Hematopoietic multipotent progenitor cell (in vitro differentiated cells): ENCODE data around the gene EVI5. TPM values are rescaled to one million over a fixed set of nuclear protein-coding genes. Genes with fewer than 3 reads are reported as not detected.
"Not testable (repeated sequence)": the region's sequence is repeated elsewhere in the genome, so short reads cannot be mapped to it uniquely, and the experiment has no call there.

Experiments used
- DNase-seq, 3 donors: peaks; one replicate each; pipeline ENCODE4 v3.0.0-alpha.2; 2011 to 2015; ENCODE audit warnings: low read depth in 2 of 3, low spot score in 2 of 3
- total RNA-seq: library from RNA; depleted of rRNA; stranded (reverse); fragments of >200 nt; gene quantifications from one replicate; pipeline ENCODE4 v1.2.3, GENCODE V29; 2012

The EVI5 gene
- total RNA-seq, 1 donor, result 6.5 TPM

GRCh38 chr1:92701147-92701546 is 83.8 kb downstream of the EVI5 start:
- no peak for DNase-seq

GRCh38 chr1:92698932-92699331 is 86.0 kb downstream of the EVI5 start:
- no peak for DNase-seq

GRCh38 chr1:92695104-92695503 is 89.8 kb downstream of the EVI5 start:
- no peak for DNase-seq

GRCh38 chr1:92691925-92692324 is 93.0 kb downstream of the EVI5 start:
- peak in 1 of 3 donors; percentile 28 for DNase-seq

- no peak for DNase-seq
Observed at GRCh38 chr1:92690212-92690906, 94.5 kb downstream of the EVI5 start.

GRCh38 chr1:92679980-92680379 is 104.9 kb downstream of the EVI5 start:
- DNase-seq, result no peak

GRCh38 chr1:92663775-92664174 is 121.1 kb downstream of the EVI5 start:
- no peak for DNase-seq

GRCh38 chr1:92662048-92662447 is 122.9 kb downstream of the EVI5 start:
- no peak for DNase-seq

GRCh38 chr1:92657701-92658100 is 127.2 kb downstream of the EVI5 start:
- DNase-seq, result no peak

- DNase-seq, result peak in 2 of 3 donors; percentile 3 to 38
Observed at GRCh38 chr1:92655197-92655801, 129.6 kb downstream of the EVI5 start.

GRCh38 chr1:92653605-92654381 is 131.1 kb downstream of the EVI5 start:
- DNase-seq, result no peak

- DNase-seq, result not testable (repeated sequence)
Observed at GRCh38 chr1:92640686-92641085, 144.2 kb downstream of the EVI5 start.

- DNase-seq, result no peak
Observed at GRCh38 chr1:92638498-92638897, 146.4 kb downstream of the EVI5 start.

GRCh38 chr1:92635203-92635602 is 149.7 kb downstream of the EVI5 start:
- DNase-seq, result not testable (repeated sequence)

GRCh38 chr1:92623187-92623778 is 161.6 kb downstream of the EVI5 start:
- peak in 1 of 3 donors; percentile 57 for DNase-seq

GRCh38 chr1:92619466-92620189 is 165.3 kb downstream of the EVI5 start:
- no peak for DNase-seq

- DNase-seq, result no peak
Observed at GRCh38 chr1:92601044-92601443, 183.9 kb downstream of the EVI5 start.

- peak in 2 of 3 donors; percentile 23 to 70 for DNase-seq
Observed at GRCh38 chr1:92599184-92599583, 185.7 kb downstream of the EVI5 start.

GRCh38 chr1:92589361-92589760 is 195.5 kb downstream of the EVI5 start:
- DNase-seq, result not testable (repeated sequence)

GRCh38 chr1:92587445-92587844 is 197.5 kb downstream of the EVI5 start:
- DNase-seq, result no peak

- DNase-seq, result no peak
Observed at GRCh38 chr1:92585831-92586230, 199.1 kb downstream of the EVI5 start.
